Peyer's patch (tissue), 4 donors: Measurements from ENCODE around the gene PEX16.

ENCODE experiments used
- POLR2A ChIP-seq, 2 donors: fragments of 450-650 bp; IDR thresholded peaks; one replicate each; pipeline ENCODE4 v1.5.1; 2017; ENCODE audit warnings: antibody characterized with exemption in 2 of 2, mild to moderate bottlenecking in 2 of 2, moderate library complexity in 2 of 2
- TF ChIP-seq, protein P1 (sequence below), 6 experiments: fragments of 450-650 bp in 4 of 6; fragments of 200-600 bp in 2 of 6; sonication (generic) in 1 of 6; IDR thresholded peaks; one replicate each; pipeline ENCODE4 v1.5.1; 2017 to 2019; ENCODE audit warnings: antibody characterized with exemption in 6 of 6, mild to moderate bottlenecking in 3 of 6, moderate library complexity in 1 of 6

DNA sequence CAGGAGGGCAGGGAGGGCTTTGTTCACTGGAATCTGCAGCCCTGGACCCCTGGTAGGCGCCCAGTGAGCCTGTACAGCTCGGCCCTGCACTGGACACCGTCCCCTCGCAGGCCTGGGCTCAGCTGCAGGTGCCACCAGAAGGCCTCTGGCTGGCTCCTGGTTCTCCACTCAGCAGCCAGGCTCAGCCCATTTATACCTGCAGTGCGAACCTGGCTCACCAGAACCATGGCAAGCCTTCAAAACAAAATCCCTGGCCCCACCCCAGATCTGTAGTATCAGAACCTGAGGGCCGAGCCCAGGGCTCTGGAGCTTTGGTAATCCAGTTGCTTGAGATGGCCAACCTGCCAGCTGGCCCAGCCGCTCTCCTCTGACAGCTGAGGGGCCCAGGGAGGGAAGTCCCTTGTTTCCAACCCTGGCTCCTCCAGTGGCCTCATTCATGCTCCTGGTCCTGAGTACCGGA, 9.7 kb downstream of the PEX16 start:
- TF ChIP-seq, protein P1, sequence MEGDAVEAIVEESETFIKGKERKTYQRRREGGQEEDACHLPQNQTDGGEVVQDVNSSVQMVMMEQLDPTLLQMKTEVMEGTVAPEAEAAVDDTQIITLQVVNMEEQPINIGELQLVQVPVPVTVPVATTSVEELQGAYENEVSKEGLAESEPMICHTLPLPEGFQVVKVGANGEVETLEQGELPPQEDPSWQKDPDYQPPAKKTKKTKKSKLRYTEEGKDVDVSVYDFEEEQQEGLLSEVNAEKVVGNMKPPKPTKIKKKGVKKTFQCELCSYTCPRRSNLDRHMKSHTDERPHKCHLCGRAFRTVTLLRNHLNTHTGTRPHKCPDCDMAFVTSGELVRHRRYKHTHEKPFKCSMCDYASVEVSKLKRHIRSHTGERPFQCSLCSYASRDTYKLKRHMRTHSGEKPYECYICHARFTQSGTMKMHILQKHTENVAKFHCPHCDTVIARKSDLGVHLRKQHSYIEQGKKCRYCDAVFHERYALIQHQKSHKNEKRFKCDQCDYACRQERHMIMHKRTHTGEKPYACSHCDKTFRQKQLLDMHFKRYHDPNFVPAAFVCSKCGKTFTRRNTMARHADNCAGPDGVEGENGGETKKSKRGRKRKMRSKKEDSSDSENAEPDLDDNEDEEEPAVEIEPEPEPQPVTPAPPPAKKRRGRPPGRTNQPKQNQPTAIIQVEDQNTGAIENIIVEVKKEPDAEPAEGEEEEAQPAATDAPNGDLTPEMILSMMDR (IDR thresholded peaks at IDR 0.05): no peak
- no peak for TF ChIP-seq POLR2A (IDR thresholded peaks at IDR 0.05)
